Thyroid gland (tissue), 4 donors: ENCODE data around the gene SLC9A4. TPM values are rescaled to one million over a fixed set of nuclear protein-coding genes. Genes with fewer than 3 reads are reported as not detected.

Experiments used
- DNase-seq, 2 donors: peaks; one replicate each; pipeline ENCODE4 v3.0.0-alpha.2; 2019
- H3K27ac ChIP-seq, 3 donors: fragments of 200-600 bp; sonication (generic); 1 replicate in 2 of 3; 2 replicates in 1 of 3; pipeline ENCODE4 v1.5.1; 2016 to 2019; ENCODE audit warnings: mild to moderate bottlenecking in 1 of 3, moderate library complexity in 1 of 3
- H3K27me3 ChIP-seq: fragments of 200-600 bp; sonication (generic); one replicate; pipeline ENCODE4 v1.5.1; 2019
- H3K36me3 ChIP-seq, 2 donors: fragments of 200-600 bp; sonication (generic); one replicate each; pipeline ENCODE4 v1.5.1; 2016 to 2019
- H3K4me1 ChIP-seq, 2 donors: fragments of 200-600 bp; sonication (generic); one replicate each; pipeline ENCODE4 v1.5.1; 2017 to 2019
- H3K4me3 ChIP-seq, 3 donors: fragments of 200-600 bp; sonication (generic); replicated peaks in 1 of 3; 1 replicate in 2 of 3; 2 replicates in 1 of 3; pipeline ENCODE4 v1.5.1; 2016; ENCODE audit warnings: mild to moderate bottlenecking in 1 of 3
- H3K9me3 ChIP-seq: fragments of 200-600 bp; sonication (generic); one replicate; pipeline ENCODE4 v1.5.1; 2017
- POLR2A ChIP-seq, 2 donors: fragments of 450-650 bp; IDR thresholded peaks; one replicate each; pipeline ENCODE4 v1.6.1; 2017; ENCODE audit warnings: antibody characterized with exemption in 2 of 2, mild to moderate bottlenecking in 2 of 2, moderate library complexity in 1 of 2
- WGBS, 2 donors: methylation state at CpG; one replicate each; pipeline ENCODE4 v1.1.5; 2017; 5-methylcytosine and 5-hydroxymethylcytosine counted together
- intact Hi-C: fragments of 100-400 bp; cut with DNase I; formaldehyde crosslinking; loops from one replicate; pipeline ENCODE4 v1.15.1; 2023
- total RNA-seq, 4 donors: library from RNA; depleted of rRNA; stranded (reverse); fragments of >200 nt; gene quantifications; one replicate each; pipeline ENCODE4 v1.2.3, GENCODE V29; 2016
- TF ChIP-seq, protein P1 (sequence below), 6 experiments: fragments of 200-600 bp in 3 of 6; fragments of 450-650 bp in 3 of 6; sonication (generic) in 3 of 6; IDR thresholded peaks; one replicate each; pipeline ENCODE4 v1.5.1; 2016 to 2019; ENCODE audit warnings: antibody characterized with exemption in 6 of 6, mild to moderate bottlenecking in 2 of 6, inconsistent platforms in 1 of 6, moderate library complexity in 1 of 6

Gene SLC9A4
- total RNA-seq, 4 donors from 2014 or later: not detected

DNA sequence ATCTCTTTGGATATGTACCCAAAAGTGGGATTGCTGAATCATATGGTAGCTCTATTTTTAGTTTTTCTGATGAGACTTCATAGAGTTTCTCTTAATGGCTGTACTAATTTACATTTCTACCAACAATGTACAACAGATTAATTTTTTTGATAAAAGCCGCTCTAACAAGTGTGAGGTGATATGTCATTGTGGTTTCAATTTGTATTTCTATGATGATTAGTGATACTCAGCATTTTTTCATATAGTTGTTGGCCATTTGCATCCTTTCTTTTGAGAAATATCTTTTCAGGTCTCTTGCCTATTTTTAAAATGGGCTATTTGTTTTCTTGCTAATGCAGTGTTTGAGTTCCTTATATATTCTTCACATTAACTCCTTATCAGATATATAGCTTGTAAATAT, 45.8 kb upstream of the SLC9A4 start:
- H3K4me1 ChIP-seq: no peaks in the 10 kb centered on the region
- intact Hi-C loops: no loop called here
- 47 to 96% methylated on average over 1 of the region's 1 CpG for WGBS, 2 donors
- no peaks in the 10 kb centered on the region for H3K36me3 ChIP-seq
- H3K27me3 ChIP-seq: no peaks in the 10 kb centered on the region
- no peak for DNase-seq
- H3K4me3 ChIP-seq: no peak overlapping the region
- no peak overlapping the region for H3K27ac ChIP-seq
- no peaks in the 10 kb centered on the region for H3K9me3 ChIP-seq
- TF ChIP-seq POLR2A (IDR thresholded peaks at IDR 0.05): no peak

DNA sequence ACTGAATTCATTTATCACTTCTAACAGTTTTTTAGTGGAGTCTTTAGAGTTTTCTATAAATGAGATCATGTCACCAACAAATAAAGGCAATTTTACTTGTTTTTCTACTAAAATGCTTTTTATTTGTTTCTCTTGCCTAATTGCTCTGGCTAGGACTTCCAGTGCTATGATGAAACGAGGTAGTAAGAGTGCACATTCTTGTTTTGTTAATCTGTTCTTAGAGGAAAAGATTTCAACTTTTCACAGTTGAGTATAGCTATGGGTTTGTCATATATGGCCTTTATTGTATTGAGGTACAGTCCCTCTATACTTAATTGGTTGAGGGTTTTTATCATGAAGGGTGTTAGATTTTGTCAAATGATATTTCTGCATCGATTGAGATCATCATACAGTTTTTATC, 44.5 kb upstream of the SLC9A4 start:
- DNase-seq: no peak
- TF ChIP-seq POLR2A (IDR thresholded peaks at IDR 0.05): no peak
- TF ChIP-seq, protein P1, sequence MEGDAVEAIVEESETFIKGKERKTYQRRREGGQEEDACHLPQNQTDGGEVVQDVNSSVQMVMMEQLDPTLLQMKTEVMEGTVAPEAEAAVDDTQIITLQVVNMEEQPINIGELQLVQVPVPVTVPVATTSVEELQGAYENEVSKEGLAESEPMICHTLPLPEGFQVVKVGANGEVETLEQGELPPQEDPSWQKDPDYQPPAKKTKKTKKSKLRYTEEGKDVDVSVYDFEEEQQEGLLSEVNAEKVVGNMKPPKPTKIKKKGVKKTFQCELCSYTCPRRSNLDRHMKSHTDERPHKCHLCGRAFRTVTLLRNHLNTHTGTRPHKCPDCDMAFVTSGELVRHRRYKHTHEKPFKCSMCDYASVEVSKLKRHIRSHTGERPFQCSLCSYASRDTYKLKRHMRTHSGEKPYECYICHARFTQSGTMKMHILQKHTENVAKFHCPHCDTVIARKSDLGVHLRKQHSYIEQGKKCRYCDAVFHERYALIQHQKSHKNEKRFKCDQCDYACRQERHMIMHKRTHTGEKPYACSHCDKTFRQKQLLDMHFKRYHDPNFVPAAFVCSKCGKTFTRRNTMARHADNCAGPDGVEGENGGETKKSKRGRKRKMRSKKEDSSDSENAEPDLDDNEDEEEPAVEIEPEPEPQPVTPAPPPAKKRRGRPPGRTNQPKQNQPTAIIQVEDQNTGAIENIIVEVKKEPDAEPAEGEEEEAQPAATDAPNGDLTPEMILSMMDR (IDR thresholded peaks at IDR 0.05): no peak
- 78 to 80% methylated on average over 2 of the region's 2 CpGs for WGBS, 2 donors
- intact Hi-C loops: no loop called here
- Histone ChIP-seq H3K4me1 (no peaks in the 10 kb centered on the region), H3K36me3 (no peaks in the 10 kb centered on the region), H3K9me3 (no peaks in the 10 kb centered on the region), H3K27ac (no peak overlapping the region), H3K27me3 (no peaks in the 10 kb centered on the region), H3K4me3 (no peak overlapping the region)

DNA sequence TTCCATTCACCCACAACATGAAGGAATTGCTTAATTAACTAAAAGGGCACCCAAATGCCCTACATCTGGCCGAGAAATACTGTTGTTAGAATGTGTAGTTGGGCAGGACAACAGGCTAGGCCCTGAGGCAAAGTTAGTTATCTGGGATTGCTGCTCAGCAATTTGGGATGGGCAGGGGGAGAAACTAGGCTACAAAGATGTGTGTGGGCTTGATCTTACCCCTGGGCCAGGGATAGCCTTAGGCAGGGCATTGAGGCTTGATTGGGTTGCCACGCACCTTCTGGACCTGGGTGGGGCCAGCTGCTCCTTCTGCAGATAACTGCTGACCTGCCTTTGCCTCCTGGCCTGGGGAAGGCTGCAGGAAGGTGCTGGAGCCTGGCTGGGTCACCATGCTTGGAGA, 40.6 kb upstream of the SLC9A4 start:
- H3K36me3 ChIP-seq: no peaks in the 10 kb centered on the region
- no peaks in the 10 kb centered on the region for H3K27me3 ChIP-seq
- DNase-seq: no peak
- no peaks in the 10 kb centered on the region for H3K4me1 ChIP-seq
- H3K27ac ChIP-seq: no peak overlapping the region
- no peaks in the 10 kb centered on the region for H3K9me3 ChIP-seq
- no peak overlapping the region for H3K4me3 ChIP-seq
- intact Hi-C loops: no loop called here
- no peak for TF ChIP-seq POLR2A (IDR thresholded peaks at IDR 0.05)
- TF ChIP-seq, protein P1 (IDR thresholded peaks at IDR 0.05): no peak
- WGBS, 2 donors: 87 to 88% methylated on average over 2 of the region's 2 CpGs

DNA sequence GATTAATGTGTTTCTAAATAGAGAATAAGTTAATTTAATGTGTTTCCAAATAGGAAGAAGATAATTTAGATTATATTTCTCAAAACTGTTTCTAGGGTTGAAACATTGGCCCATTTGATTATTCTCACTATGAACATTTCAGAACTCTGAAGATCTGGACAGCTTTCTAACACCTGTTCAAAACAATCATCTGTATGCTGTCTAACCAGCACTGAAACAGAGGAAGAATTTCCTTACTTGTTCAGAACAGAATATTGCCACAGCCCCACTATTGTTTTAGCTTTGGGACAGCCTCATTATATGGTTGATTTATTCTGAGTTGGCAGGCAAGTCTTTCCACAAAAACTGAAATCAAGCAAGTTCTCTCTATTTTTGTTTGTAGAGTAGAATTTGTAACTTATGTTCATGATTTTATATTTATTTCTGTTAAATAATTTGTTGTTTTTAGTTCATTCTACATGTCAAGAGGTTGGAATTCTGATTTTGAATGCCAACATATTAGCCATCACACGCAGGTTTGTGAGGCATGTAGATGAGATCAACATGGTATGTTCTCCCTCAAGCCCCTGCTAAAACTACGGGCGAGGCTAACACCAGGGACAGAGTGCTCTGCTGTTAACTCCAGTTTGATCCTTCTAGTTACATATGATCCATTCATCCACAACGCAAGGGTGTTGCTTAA, 38.9 kb upstream of the SLC9A4 start:
- Histone ChIP-seq H3K27me3 (no peaks in the 10 kb centered on the region), H3K4me1 (no peaks in the 10 kb centered on the region), H3K9me3 (no peaks in the 10 kb centered on the region), H3K27ac (no peak overlapping the region), H3K4me3 (no peak overlapping the region), H3K36me3 (no peaks in the 10 kb centered on the region)
- WGBS, 2 donors: 94 to 95% methylated on average over 4 of the region's 4 CpGs
- DNase-seq: no peak
- intact Hi-C loops: no loop called here
- no peak for TF ChIP-seq POLR2A (IDR thresholded peaks at IDR 0.05)
- TF ChIP-seq, protein P1 (IDR thresholded peaks at IDR 0.05): no peak

DNA sequence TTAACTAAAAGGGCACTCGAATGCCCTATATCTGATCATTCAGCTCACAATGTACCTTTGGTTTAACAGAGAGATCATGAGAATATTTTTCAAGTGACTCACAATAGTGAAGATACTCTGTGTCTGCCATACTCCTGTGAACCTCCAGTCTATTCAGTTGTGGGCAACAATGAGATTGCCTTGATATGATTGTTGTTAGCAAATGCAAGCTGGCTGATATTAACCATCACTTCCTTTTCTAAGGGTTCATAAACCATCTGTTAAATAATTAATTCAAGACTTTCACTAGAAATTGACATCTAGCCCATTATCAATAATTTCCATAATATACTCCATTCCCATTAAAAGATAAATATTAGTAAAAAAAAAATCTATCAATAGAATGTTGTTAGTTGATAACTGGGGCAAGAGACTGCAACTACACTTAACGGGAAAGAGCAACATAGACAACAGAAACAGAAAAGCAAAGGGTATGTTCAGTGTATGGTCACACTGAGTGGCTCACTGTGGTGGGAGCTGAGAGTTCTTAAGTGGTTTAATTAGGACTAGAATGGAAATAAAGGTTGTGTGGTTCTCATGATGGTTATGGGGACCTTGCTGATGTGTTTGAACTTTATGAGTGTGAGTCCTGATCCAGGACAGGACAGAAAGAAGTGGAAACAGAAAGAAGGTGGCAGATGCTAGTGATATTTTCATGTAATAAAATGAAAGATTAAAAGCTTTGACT, 38.2 kb upstream of the SLC9A4 start:
- WGBS, 2 donors: 88 to 95% methylated on average over 2 of the region's 2 CpGs
- Histone ChIP-seq H3K36me3 (no peaks in the 10 kb centered on the region), H3K27ac (no peak overlapping the region), H3K4me1 (no peaks in the 10 kb centered on the region), H3K9me3 (no peaks in the 10 kb centered on the region), H3K4me3 (no peak overlapping the region), H3K27me3 (no peaks in the 10 kb centered on the region)
- TF ChIP-seq POLR2A (IDR thresholded peaks at IDR 0.05): no peak
- TF ChIP-seq, protein P1 (IDR thresholded peaks at IDR 0.05): no peak
- DNase-seq: no peak
- intact Hi-C loops: no loop called here
